ENCODE measurements around the gene NTM.

The NTM gene

DNA sequence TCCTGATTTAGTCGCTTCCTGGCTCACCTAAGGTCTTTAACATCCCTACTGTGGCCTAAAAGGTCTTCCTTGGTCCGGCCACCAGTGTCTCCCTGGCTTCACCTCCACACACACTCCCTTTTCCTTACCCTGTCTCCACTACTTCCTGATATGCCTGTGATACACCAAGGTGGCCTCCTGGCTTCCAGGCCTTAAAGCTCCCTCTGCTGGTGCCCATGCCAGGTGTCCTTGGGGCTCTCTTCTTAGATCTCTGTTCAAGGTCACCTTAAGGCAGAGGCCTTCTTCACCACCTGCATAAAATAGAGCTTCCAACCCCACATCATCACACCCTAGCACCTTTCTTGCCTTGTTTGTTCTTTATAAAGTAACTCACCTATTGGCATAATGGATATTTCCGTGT is 787.7 kb downstream of the NTM start:
- peak; percentile 78 for DNase-seq (ENCODE audit: low spot score)

DNA sequence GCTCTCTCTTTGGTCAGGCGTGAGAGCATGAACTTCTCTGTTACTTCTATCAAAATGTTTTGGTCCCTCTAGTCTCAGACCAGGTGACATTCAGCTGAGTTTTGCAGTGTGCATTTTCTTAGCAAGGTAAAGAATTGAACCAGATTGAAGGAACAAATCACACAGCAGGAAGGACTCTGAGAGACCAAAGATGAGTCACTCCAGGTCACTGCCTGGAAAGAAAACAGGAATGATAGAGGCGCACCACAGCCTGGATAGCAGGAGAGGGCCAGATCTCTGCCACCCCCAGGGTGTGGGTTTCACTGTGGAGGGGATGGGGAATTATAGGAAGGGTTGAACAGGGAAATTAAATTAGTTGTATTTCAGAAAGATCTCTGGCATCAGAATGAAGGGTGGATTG is 788.3 kb downstream of the NTM start:
- DNase-seq (ENCODE audit: low spot score): no peak

DNA sequence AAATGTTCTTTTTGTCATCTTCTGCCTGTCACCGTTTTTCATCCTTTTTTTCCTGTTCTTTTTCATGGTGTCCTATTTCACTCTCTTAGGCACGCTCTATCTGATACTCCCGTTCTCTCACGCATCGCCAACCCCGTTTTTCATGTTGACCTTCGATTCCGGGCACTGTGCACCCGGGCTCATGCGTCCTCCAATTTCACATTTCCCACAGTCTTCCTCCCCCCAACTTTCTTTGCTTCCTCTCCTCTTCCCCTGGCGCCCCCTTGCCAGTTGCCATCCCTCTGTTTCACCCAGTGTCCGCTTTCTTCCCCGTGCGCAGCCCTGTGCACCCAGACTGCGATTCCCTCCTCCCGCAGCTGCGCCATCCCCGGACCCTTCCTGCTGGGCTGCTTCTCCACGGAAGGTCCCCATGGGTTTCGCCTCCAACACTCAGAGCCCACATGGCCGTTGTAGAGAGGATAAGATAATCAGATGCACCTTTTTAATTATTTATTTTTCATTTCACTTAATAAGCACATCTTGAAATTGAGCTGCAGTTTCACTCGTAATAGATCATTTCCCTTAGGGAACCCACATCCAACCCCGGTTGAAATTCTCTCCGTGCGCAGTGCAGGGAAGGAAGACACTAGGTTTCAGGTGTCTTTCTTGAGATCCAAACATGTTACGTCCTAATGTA is 791.1 kb downstream of the NTM start:
- no peak for DNase-seq (ENCODE audit: low spot score)

DNA sequence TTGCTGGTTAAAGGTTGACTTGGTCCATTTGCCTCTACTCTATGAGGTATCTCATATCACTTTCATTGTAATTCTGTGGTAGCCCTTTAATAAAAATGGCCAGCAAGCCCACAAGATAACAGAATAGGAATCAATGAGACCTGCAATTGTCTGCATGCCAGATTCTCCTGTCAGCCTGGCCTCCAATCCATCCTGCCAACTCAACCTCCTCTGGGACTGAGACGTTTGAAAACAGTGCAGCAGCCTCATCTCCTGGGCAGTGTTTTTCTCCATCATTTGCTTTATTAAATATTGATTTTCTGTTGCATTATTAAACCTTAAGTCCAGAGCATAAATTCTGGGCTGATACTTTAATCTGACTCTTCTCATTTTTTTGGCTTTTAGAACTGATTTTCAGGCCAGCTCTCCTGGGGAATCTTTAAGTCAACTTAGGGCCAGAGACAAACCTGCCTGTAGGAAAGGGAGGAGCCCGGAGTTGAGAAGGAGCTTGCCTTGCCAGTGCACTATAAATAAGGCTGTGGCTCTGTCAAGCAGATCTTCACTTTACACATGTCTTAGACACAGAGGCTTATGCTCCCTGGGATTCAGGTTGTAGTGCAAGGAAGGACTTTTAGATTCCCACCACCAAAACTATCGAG is 798.0 kb downstream of the NTM start:
- no peak for DNase-seq (ENCODE audit: low spot score)

DNA sequence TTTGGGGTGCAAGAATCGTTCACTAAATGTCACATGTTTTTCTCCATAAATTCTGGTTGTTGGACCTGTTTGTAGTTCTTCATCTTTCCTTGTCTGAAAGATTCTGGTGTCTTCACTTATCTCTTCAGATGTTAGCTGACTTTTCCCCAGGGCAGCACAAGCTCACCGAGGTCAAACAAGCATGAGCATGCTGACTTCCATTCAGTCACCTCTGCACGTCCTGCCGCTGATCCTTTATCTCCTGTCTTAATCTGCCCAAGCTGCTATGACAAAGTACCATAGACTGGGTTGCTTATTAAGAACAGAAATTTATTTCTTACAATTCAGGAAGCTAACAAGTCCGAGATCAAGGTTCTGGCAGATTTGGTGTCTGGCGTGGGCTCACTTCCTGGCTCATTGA is 800.6 kb downstream of the NTM start:
- DNase-seq (ENCODE audit: low spot score): no peak

DNA sequence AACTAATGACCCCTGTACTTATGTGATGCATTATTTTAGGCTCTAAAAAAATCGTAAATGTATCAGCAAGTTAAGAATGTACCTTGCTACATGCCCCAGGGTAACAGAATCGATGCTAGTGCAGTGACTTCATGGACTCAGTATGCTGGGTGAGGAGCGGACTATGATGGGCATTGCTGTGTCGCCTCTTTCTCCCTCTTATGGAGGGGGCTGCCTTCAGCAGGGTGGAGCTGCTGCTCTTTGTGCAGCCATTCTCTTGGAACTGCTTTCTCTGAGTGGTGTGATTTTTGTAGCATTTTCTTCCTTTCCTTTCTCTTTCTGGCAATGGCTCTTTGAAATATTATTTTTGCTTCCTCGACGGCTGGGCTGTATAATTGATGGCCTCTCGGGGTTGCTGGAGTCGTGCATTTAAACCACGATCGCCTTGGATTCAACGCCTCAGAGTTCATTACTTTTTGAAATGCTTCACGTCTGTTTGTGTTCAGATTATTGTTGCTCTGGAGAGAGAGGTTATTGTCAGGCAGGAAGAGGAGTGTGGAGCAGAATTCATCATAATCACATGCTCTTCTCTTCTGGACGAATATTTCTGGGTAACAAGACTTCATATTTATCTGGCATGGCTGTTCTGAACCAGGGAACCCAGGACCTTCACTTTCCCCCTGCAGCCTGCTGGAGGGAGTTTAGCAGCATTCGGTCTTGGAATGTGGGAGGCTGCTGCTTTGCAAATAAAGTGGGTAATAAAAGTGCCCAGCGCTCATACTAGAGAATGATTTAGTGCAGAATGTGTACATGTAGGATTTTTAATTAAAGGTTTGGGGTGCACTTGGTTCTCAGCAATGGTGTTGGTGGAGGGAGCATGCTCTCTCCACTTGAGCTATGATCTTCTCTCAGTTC is 804.2 kb downstream of the NTM start:
- no peak for DNase-seq (ENCODE audit: low spot score)

DNA sequence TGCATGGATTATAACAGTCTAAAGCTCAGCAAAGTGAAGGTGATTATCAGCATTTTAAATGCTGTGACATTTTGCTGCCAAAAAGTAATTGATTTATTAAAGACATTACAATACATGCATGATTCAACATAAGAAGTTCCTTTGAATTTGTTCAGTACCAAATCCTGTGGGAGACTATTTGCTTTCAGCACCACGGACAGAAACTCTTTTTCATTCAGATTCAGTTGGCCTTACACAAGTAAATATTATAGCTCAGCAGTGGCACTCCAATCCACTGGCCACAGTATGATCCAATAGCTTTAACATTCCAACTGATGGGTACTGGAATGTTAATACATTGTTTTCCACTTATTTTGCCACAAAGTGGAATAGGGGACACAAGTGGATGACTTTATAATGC is 806.7 kb downstream of the NTM start:
- peak; percentile 39 for DNase-seq (ENCODE audit: low spot score)

DNA sequence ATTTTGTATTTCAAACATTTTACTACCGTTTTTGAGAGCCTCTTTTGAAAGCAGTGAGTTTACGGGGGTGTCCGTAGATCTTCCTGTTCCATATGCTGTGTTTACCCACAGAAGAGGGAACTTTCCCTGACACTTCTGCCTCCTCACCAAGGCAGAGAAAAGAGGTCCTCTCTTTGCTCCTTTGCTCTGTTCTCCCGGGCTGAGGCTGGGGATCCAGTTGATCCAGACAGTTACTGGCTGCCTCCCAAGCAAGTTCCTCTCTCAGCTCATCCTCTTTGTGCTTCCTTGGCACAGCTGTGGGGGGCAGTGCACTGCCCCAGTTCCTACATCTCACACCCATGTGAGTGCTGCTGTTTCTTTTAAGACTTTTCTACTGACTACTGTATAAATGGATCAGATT is 813.7 kb downstream of the NTM start:
- DNase-seq (ENCODE audit: low spot score): no peak

DNA sequence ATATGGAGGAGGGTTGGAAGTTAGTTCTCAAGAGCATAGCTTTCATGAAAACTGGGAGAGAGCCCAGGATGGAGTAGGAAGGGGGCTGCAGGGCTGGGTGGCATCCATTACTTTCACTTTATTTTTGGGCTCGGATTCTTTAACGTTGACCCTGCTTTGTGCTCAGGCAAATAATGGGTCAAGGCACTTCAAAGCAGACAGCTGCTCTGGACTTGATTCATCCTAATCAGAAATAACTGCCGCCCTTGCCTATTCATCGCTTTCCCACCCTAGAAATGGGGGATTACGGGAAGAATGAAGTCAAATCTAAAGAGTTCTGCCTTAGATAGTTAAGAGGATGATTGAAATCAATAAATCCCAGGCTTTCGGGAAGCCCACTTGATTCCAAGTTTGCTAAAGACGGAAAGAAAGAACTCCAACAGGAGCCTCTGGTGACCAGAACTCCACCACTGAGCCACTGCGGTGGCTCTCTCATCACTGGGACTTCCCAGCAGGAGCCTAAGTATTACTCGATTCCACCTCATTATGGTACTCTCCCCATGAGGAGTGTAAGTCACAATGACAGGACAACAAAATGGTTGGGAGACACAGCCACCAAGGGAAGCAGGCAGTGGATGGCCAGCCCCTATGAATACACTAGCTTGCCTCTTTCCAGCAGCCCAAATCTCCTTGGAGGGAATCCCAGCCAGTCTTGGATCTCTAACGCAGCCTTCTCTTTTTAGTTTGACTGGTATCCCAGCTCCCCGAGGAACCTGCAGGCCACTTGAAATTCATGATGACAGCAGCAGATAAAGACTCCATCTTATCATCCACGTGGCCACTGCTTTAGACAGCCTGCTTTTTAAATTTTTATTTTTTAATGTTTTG is 815.5 kb downstream of the NTM start:
- no peak for DNase-seq (ENCODE audit: low spot score)

DNA sequence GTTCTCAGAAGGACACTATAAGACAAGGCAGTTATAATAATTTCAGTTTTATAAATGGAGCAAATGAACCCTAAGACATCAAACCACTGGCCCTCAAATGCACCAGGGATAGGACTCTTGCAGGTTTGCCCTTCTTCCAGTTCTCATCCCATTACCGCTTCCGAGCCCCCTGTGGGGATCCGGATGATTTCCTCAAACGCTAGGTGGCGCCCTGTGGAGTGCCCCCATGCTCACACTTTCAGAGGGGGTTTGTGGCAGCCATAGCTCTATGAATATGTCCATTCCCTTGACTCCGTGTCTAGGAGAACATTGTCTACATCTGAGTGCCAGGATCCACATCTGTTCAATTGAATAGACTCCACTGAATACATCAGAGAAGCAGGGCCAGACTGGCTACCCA is 816.3 kb downstream of the NTM start:
- peak; percentile 58 for DNase-seq (ENCODE audit: low spot score)

DNA sequence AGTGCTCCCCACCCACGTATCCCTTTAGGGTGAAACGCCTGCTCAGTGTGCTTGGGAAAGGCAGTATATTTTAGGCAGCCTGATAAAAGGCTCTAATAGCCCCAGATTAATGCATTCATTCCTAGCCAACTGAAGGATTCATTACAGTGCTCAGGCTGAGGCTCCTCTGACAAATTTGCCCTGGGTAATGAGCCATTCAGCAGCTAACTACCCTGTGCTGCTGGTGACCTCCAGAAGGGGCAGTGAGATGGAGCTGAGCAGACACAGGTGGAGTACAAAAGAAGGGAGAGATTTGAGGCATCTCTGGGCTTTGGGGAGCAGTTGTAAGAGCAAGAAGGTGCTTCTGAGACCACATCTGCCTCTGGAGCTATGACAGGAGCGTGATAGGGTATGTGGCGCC is 817.0 kb downstream of the NTM start:
- no peak for DNase-seq (ENCODE audit: low spot score)

DNA sequence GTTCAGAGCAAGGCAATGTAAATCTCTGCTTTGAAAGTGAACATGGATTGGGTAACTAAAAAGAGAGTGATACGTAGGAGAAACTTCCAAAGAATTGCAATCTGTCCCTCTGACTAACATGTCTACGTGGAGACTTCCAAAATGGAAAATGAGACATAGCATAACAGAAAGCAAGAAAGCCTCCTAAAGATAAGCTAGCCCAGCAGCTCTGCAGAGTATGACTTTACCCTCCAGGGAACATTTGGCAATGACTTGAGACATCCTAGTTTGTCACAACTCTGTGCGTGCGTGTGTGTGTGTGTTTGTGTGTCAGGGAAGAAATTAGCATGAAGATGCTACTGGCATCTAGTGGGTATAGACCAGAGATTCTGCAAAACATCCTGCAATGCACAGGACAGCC is 817.4 kb downstream of the NTM start:
- no peak for DNase-seq (ENCODE audit: low spot score)

DNA sequence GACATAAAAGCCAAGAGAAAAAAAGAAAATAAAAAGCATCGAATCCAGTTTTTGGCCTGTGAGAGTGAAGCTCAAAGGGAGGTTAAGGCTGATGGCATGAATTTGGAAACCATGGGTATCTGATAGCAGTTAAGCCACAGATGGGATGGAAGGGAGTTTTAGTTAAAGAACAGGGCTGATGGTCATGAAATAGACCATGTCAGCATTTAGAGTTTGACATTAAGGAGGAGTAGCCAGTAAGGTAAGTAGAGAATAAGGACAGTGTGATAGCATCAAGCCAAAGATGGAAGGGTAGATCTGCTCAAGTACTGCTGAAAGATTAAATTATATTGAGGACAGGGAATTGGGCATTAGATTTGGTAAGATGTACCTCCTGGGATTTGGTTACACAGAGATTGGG is 826.5 kb downstream of the NTM start:
- no peak for DNase-seq (ENCODE audit: low spot score)

DNA sequence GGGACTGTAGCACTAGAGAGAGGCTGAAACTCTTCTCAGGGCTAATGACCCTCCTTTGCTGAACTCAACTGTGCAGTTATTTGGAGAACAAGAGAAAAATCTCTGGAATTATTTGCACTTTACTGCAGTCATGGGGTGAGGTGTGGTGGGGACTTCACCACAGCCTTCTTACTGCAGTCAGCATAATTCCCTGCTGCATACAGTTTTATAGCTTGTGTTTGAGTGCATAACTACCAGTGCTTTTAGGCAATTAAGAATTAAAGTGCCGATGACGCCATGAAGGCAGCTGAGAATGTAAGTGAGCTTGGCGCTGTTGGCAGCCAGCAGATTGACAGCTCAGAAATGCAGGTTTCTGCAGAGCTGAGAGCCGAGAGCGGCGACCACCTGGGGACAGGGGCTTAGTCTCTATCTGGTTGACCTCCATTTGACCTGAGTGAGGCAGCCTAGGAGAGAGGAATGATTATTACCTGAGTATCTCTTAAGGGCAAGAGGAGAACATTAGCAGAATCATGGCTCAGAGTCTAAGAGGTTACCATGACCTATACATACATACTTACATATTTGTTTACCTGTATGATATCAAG is 830.0 kb downstream of the NTM start:
- DNase-seq (ENCODE audit: low spot score): no peak

DNA sequence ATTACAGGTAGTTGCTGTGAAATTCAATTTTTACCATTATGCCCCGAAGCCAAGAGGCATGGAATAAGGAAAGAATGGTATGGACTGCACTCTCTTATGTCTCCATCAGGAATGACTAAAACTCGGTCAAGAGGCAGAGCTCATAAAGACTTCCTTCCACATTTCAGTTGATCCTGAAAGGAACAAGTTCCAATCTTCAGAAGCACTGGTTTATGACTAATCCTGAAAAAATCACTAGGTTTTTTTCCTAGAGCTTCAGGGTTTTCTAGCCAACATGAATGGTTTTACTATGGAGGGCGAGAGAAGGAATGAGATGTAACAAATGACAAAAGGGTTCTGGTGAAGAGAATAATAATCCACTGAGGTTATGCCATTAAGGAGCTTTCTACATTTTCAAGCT is 832.2 kb downstream of the NTM start:
- no peak for DNase-seq (ENCODE audit: low spot score)

DNA sequence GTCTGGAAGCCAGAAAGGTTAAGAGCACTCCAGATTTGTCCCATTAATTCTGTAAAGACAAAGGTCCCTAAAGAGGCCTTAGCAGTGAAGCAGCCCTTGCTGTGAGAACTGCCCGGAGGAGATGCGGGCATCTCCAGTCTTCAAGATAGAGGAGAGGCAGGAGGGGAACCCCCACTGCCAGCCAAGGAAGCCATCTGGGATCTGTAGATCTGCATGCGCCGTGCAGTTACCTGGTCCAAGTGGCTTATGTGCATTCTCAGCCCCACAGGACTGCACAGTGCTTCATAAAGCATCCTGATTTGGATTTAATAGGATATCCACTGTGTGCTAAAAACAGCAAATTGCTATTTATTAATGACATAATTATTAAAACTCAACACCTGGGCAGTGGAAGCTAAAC is 834.6 kb downstream of the NTM start:
- DNase-seq (ENCODE audit: low spot score): no peak

DNA sequence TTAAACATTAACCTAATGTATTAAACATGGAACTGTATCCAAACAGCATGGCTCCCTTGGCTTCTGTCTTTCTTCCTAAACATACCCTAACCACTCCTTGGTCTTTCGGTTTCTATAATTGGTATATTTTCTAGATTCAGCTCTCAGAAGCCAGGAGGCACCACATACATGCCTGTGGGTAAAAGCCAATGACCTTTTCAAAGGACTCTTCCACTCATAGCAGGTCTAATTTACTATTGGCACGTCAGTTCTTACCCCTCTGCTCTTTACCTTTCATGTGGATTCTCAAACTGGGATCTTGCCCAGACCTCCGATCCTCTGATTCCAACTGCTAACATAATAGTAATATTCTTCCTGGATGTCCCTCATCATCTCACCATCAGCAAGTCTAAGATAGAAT is 835.1 kb downstream of the NTM start:
- DNase-seq (ENCODE audit: low spot score): no peak

DNA sequence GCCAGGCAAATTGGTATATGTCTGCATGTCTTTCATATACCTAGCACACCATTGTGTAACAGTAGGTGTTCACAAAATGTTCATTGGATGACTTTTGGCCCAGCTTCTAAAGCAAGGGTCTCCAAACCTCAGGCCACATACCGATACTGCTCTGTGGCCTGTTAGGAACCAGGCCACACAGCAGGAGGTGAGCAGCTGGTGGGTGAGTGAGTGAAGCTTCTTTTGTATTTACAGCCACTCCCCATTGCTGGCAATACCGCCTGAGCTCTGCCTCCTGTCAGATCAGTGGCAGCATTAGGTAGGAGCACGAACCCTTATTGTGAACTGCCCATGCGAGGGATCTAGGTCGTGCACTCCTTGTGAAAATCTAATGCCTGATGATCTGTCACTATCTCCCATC is 836.6 kb downstream of the NTM start:
- no peak for DNase-seq (ENCODE audit: low spot score)

DNA sequence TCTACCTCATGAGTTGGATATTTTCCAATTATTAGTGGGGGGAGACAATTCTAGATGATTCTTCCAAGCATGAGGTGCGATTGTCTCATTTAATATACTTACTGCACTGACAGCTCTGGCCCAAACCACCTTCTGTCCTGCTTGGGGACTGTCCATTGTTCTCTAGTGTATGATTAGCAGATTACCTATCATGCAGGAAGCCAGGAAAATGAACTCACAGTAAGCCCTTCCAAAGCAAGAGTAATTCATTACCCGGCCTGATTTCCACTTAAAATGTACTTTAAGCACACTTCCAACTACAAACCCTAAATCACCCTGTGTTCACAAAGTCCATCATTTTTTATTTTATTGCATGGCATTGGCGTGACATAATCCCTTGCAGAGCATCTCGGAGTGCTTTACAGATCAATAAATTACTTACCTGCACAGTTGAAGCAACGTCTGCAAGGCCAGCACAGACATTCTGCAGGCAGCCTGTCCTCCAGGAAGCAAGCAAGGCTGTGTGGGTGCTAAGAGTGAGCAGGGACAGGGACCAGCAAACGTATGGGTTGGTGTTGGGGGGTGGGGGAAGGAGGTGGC is 838.2 kb downstream of the NTM start:
- DNase-seq (ENCODE audit: low spot score): no peak

DNA sequence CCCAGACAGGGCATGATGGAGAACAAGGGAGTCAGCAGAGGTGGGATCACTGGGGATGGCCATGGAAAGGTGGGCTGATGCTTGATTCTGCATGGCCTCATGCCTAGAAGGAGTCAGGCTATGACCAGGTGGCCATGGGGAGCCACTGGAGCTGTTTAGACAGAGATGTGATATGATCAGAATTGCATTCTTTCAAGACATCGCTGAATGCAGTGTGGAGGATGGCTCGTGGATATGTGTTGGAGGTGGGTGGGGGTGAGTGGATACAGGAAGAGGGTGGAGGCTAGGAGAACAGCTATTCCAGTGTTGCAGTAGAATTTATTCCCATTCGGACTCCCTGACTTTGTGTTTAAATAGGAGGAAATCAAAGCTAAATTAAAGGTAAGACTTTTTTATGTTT is 841.1 kb downstream of the NTM start:
- no peak for DNase-seq (ENCODE audit: low spot score)

DNA sequence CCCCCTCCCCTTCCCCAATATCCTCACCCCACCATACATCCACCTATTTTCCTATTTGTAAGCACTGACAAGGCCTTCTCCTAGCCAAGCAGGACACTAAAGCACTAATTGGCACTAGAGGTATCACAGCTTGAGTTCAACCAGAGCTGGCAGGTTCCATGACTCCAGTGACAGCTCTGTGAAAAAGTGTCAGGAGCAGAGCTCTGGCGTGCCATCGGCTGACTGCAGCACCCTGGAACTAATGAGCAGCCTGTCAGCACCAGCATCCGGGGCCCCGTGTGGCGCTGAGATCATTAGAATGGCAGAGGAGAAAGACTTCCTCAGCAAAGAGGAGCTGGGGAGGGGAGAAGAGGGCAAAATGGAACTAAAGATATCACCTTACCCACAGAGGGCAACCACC is 847.4 kb downstream of the NTM start:
- no peak for DNase-seq (ENCODE audit: low spot score)

DNA sequence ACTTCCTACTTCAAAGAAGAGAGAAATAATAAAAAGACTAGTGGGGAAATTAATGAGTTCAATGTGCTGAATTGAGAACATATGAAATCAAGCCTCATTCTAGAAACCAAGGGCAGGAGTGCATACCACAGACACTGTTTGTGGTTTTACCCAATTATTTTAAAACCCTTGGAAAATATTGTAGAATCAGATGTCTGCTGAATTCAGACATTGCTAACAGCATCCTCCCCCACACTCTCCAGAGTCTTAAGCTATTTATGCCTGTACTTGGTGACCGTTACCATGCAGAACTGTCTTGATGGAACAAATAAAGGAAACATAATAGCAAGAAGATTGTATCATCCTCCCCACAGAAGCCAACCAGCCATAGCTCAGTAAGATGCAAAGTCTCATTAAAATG is 850.1 kb downstream of the NTM start:
- no peak for DNase-seq (ENCODE audit: low spot score)

All from iPS-NIHi11 (cell line).